ENCODE data around the gene SLC41A1.

Gene SLC41A1

DNA sequence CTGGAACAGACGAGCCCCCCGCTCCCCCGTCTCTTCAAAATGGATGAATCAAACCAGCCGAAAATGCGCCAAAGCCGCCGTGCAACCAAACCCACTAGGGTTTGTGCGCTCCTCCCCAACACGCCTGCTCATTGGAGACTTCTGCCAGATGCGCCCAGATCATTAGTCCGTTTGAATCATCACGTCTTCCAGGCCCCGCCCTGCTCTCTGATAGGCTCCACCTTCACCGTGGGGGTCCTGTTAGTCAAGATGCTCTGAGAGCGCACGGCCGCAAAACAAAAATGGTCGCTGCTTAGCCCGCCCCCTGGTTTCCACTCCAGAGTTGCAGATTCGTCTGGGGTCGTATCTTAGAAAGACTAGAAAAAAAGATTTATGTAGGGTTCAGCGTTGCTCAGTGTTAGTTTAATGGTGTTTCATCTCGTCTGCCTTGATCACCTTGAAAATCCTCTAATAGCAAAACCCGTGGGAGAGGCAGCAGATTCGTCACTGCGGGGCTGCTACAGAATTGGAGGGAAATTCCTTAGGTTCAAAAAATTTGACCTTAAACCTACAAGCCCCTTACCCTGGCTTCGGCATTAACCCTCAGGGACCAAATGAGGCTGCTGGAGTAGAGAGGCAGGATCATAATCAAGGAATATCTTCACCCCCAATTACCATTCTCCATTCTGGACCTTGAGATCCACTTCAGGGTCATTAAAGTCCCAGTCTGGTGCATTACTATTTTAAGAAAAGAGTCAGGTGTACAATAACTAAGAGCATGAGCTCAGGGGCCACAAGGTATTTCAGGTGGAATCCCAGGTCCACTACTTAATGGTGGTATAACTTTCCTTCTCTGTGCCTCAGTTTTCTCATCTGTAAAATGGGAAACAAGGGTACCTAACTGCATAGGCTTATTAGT, 62.6 kb downstream of the SLC41A1 start, which contains the start of gene NUCKS1:
NUCKS1 (minus strand) TSS at position 45 of the 898 bp plus-strand sequence. CDS start 209 bp downstream, outside the sequence.
- peak; percentile 96 for DNase-seq

DNA sequence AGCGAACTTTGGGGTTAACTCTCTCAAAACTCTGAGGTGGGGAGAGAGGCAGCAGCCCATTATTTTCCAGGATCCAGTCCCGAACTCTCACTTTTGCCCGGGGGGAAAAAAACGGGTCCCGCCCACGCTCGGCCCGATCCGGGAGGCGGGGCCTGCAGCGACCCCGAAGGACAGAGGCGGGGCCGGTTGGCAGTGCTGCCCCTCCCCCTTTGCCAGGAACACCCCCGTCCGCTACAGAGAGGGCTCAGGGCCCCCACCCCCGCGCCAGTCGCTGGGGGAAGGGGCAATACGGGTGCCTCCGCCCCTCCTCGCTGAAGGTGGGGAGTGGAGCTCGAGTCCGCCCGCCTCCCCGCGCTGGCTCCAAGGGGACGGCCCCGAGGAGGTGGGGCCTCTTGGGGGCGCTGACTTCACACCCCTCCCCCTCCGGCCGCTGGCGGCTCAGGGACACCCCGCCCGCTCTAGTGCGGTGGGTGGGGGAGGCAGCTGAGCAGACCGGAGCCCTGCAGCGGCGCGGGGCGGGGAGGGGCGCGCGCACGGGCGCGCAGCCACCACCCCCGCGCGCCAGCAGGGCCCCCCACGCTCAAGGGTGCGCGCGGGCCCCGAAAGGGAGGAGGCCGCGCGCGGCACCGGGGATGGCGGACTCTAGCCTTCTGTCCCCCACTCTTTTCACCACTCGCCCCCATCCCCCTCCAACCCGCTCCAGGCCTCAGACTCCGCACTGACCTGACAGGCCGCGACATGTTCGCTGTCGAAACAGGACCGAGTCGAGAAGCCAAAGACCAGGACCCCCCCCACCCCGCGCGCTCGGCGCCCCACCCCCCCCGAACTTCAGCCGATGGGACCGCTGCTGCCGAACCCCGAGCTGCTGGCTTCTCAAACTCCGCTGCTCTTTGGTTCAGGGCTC, 63.5 kb downstream of the SLC41A1 start:
- DNase-seq: peak; percentile 97

DNA sequence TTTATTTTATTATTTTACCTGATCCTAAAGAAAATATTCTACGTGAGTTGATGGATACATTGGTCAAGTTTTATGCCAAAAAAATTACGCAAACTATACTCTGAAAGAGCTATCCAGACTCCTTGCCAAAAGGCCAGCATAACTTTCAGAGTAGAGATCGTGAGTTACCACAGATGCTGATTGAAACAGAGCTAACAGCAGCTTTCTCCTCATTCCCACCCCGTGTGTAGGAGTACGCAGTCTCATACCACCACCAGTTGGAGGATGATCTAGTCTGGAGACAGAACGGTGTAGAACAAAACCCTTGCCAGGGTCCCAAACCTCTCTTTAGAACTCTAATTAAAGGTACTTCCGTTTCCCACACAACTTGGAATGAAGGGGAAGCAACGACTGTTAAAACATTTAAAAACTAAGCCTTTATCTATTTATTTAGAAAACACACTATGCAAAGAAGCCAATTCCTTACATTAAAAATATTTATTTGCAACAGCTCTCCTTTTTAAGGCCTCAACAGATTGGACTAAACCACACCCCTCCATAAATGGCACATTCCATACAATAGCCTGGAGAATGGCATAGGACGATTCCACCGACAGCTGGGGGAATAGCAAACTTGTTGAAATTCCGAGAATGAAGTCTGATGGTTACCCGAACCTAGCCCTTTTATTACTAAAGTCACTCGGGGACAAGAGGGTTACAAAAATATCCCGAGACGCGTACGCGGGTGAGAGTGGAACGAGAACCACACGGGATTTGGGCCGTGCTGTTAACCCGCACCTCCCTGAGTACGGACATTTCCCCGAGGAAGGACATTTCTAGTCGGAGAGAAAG, 64.4 kb downstream of the SLC41A1 start:
- peak; percentile 50 for DNase-seq

DNA sequence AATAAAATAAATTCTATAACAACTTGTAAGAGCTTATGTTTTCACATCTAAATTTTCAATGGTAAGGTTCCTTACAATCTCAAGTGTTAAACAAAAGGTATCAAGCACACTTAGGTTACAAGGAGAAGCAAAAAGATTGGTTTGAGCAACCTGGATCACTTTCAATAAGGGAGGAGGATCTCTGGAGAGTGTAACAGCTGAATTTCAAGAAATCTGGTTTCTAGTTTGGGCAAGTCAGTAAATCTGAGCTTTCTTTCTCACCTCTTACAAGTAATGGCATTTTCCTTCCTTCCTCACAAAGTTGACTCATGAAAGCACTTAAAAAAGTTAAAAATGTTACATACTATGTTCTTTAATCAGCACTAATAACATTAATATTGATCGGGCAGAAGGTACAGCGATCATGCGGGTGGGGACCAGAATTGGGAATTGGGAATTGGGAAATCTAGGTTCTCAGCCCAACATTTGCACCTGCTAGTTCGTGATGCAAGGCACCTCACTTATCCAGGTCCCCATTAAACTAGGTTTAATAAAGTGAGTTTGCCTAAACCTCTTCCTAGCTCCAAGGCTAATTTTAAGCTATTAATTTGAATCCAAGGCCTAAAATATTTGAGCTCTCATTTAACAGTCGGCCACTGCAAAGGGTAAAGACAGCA, 66.1 kb downstream of the SLC41A1 start:
- no peak for DNase-seq

DNA sequence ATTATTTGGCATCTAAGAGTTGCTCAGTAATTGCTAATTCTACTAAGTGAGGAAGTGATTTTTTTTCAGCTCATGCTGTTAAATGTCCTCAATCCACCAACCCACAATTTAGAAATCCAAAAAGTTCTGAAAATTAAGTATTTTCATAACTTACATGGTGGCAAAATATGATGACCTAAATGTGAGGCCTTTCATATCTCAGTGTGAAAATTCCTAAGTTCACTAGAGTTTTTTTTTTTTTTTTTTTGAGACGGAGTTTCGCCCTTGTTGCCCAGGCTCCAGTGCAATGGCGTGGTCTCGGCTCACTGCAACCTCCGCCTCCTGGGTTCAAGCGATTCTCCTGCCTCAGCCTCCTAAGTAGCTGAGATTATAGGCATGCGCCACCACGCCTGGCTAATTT, 68.6 kb downstream of the SLC41A1 start:
- no peak for DNase-seq

DNA sequence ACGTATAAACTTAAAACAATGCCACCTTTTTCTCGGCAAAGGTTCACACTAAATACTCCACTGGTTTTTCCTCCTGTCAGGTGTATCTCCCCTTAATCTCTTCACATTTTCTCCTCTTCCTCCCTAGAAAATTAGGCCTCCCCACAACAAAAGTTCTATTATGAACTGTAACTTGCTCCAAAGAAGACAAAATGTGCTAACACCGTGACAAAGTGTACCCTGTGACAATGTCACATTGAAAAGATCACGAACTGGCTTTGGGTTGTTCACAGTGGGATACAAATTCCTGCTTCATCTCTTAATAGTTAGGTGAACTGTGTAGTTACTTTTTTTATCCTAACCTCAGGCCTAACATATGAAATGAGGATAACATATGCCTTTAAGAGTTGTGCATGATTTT, 69.0 kb downstream of the SLC41A1 start:
- no peak for DNase-seq

DNA sequence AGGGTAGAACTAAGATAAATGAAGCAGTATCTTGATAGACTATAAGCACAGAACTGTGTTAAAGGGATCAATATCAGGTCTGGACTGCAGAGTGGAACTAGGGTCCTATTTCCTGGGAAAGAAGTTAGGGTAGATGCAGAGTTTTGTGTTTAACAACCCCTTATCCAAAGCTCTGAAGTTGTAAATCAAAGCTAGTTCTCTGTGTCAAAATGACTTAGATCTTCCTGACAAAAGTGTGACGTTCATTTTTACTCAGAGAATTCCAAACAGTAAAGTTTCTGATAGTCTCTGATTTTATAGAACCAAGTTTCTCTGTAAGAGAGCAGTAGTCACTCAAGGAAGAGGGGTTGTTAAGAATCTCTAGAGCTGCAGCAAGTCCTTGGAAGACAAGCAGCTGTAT, 71.3 kb downstream of the SLC41A1 start:
- no peak for DNase-seq

DNA sequence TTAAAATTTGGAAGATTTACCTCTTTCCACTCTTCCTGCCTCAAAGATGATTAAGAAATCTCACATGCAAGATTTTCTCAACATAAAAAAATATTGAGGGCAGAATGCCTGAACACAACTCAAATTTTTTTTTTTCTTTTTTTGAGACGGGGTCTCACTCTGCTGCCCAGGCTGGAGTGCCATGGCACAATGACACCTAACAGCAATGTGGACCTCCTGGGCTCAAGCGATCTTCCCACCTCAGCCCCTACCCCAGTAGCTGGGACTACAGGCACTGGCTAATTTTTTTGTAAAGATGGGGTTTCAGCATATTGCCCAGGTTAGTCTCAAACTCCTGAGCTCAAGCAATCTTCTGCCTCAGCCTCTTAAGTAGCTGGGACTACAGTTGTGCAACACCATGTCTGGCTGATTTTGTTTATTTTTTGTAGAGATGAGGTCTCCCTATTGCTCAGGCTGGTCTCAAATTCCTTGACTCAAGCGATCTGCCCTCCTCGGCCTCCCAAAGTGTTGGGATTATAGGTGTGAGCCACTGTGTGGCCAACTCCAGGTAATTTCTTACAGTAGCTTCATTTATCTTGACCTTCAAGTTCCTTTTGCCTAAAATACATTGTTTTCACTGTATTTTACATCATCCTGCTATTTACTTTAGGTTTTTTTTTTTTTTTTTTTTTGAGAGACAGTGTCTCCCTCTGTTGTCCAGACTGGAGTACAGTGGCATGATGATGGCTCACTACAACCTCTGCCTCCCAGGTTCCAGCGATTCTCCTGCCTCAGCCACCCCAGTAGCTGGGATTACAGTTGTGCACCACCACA, 73.4 kb downstream of the SLC41A1 start:
- DNase-seq: no peak

Measured in right forelimb (tissue), 1 donor.